HG02840 (cell line): Measurements from ENCODE around the gene OR51D1.

Source experiments
- ATAC-seq: cut with Tn5 transposase; IDR thresholded peaks from one replicate; pipeline ENCODE4 v1.9.1; 2021; ENCODE audit warnings: mild to moderate bottlenecking, moderate library complexity, moderate number of reproducible peaks; ENCODE audit not compliant: unreplicated experiment, low FRiP score

OR51D1 gene, protein sequence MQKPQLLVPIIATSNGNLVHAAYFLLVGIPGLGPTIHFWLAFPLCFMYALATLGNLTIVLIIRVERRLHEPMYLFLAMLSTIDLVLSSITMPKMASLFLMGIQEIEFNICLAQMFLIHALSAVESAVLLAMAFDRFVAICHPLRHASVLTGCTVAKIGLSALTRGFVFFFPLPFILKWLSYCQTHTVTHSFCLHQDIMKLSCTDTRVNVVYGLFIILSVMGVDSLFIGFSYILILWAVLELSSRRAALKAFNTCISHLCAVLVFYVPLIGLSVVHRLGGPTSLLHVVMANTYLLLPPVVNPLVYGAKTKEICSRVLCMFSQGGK

DNA sequence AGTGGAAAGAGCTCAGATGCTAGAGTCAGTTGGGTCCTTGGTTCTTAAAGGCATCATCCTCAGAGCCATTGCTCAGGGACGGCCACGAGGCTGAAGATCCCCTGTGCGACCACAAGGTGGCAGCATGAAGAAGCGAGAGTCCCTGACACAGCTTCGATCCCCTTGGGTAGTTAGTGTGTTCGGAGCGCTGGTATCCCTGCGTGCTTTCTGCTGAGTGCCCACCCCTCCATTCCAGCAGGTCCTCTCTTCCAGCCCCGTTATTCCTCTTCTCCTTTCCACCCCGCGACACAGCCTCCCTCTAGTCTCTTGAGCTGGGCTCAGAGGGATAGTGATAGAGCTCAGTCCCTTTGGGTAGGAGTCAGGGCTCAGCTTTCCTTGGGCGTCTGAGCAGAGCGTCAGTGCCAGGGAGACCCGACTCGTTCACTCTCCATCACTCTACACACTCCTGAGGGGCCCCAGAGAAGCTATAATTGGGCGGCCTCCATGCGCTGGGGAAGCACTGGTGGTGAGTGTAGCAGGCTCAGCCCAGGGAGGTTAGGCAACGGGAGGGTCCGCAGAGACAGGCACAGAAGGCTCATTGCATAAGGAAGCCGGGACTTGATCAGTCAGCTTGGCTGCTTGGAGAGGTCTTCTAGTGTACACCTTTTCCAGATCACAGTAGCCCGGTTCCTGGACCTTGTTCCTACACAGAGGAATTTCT is at the start of gene OR51D1:
Gene OR51D1, plus strand, starts transcription at position 516 of the 700 bp plus-strand sequence. CDS start 2,314 bp downstream, outside the sequence.
- ATAC-seq: no peak

DNA sequence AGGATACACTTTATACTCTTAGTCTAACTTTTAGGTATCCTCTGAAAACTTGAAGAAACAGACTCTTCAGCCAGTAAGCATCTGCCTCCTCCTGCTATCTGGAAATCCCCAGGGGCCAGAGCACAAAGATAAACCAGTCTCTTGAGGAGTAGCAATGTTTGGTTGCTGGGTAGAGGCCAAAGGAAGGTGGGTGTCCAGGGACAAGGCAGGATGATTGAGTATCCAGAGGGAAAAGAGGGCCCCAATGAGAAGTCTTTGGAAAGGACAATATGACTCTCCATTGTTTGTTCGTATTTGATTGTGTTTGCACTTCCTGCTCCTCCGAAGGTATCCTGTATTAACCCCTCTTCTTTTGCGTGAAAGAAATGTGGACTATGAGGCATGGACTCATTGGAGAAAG is 48.3 kb upstream of the OR51D1 start:
- no peak for ATAC-seq

DNA sequence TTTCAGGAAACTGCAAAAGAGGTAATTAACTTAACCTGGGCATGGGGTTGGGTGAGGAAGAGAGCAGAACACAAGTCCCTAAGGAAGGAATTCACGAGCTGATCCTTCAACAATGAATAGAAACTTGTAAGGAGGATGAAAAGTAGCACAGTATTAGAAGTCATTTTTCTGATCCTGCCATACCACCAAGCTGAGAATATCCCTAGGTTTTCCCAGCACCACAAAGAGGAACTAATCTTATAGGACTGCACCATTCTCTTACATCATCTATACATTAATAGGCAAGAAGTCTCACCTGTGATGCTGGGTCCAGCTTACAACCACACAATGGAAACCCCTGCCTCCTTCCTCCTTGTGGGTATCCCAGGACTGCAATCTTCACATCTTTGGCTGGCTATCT is 43.5 kb upstream of the OR51D1 start, which contains the start of gene OR52I1:
Gene OR52I1, plus strand, starts transcription at position 301 of the 400 bp plus-strand sequence. Its CDS starts 0 bp downstream, at position 301.
- no peak for ATAC-seq

DNA sequence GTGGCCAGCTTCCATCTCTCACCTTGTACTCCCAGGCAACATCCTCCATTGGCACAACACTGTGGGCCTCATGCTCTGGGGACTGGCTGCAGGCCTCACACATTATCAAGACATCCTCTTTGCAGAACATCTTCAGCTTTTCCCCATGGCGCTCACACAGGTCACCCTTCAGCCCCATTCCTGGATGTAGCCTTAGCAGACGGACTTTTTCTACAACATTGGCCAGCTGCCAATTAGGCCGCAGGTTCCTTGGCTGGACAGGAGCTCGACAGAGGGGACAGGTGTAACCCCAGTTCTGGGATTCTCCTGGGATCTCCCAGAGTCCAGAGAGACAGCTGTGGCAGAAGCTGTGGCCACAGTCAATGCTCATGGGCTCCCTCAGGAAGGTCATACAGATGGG is 32.2 kb upstream of the OR51D1 start:
- ATAC-seq: no peak

DNA sequence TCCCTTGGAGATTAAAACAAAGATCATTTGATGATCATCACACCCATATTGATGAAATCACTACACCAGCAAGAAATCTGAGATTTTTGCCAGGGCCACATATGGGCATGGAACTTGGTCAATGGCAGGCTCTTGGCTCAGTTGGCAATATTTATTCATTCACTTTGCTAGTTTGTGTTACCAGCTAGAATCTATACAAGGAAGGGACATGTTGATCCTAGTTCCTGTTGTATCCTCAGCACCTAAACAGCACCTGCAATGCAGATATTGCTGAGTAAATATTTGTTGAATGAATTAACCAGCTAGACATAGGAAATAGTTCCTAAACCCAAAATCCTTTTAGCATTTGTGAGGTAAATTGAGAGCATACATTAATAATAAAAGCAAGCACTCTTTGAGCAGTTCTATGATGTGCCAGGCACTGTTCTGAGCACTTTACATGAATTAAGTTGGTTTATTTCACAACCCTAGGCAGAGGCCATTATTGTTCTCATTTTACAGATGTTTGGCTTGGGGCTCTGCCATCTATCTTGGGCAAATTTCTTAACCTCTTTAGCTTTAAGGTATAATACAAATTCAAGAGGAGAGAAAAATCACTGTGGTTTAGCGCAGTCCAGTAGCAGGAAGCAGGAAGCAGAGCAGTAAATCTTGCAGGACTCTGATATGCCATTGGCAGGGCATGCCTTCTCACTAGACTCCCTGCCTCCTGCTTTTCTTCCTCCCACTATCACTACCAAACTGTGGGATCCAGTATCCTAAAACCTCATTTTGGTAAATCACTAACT is 30.9 kb upstream of the OR51D1 start:
- ATAC-seq: no peak

DNA sequence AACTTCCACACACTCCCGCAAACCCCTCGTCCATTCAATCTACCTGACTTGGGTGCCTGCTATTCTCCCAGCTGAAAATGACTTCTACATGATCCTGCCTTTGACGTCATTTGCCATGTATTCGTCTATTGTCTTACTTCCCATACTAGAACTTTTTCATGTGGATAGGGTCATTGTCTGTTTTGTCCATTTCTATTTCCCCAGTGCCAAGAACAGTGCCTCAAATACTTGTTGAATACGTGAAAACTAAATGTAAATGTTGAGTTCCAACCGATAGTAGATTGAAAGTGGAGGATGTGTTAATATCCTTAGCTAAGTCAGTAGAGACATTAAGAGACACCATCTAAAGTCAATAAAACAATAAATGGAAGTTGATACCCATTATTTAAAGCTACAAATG is 30.2 kb upstream of the OR51D1 start:
- no peak for ATAC-seq

DNA sequence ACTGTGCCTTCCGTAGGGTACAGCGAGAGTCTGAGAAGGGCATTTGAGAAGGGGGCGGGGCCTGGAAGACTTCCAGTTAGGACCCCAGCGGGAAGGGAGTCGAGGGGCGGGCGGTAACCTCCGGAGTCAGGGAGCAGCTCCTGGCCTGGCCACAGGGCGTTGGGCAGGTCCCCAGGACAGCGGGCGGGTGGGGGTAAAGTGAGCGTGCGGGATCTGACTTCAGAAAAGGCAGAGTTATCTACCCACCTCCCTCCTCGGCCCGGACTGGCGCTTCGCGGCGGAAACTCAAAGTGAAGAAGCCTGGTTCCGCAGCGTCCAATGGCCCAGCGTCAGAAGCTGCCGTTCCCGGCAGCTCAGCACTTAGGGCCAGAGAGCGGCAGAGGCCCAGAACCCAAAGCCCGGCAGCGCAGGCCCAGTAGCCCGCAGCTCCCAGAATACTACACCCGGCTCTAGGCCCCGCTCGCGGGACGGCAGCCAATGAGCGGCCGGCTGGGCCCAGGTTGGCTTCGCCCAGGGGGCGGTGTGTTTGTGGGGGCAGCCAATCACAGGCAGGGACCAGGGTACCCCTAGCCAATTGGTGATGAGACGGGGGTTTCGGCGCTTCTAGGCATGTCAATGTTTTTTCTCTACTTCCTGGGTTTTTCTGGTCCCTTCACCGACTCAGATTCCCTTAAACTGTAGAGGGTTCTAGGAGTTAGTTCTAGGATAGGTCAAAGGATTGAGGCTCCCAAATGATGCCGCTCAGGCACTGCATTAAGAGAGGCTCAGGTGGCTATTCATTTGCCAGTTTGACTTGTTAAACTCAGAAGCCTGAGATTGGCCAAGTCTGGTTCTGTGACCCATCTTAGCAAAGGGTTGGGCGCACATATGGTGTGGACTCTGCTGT is 29.3 kb upstream of the OR51D1 start, which contains the start of gene TRIM68:
Gene TRIM68, minus strand, starts transcription at position 451 of the 886 bp plus-strand sequence. CDS start 2,727 bp downstream, outside the sequence.
- peak; percentile 100 for ATAC-seq

DNA sequence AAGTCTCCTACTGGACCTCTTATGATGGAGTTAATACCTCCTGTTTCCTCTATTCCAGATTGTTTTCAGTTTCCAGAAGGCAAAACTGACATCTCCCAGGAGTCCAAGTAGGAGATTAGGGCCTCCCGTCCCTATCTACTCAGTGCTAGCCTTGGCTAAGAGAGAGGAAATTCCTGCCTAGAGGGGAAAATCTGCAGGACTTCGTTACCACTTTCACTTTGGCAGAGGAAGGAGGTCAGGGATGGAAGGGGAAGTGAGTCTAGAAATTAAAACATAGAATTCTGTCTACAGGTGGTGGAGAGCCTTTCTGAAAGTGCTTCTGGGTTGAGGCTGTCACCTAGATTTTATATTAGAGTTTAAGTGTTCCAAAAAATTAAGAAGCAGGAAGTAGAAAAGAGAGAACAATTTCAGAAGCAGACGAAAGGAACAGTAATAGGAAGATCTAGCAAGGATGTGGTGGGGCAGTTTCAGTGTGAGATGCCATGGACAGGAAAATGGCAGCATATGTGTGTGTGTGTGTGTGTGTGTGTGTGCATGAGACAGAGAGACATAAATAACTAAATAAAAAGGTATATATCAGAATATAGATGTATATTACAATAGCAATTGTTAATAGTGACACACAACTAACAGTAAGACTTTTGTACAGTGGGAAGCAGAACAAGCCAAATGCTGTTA is 26.9 kb upstream of the OR51D1 start:
- no peak for ATAC-seq

DNA sequence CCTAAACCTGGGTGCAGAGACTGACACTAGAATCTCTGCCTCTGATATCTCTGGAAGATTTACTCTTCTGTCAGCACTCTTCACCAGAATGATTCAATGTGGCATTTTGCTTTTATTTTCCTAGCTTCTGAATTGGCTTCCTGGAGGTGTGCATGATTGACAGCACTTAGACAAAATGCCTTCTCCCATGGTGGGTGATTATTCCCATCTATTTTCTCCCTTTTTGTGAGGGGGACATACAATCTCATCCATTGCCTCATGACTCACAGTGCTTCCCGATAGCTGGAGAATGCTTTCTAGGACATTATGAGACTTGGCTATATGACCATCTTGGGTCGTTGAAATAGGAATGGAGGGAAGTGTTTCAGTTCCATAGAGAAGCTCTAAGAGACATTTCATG is 25.3 kb upstream of the OR51D1 start:
- ATAC-seq: no peak

DNA sequence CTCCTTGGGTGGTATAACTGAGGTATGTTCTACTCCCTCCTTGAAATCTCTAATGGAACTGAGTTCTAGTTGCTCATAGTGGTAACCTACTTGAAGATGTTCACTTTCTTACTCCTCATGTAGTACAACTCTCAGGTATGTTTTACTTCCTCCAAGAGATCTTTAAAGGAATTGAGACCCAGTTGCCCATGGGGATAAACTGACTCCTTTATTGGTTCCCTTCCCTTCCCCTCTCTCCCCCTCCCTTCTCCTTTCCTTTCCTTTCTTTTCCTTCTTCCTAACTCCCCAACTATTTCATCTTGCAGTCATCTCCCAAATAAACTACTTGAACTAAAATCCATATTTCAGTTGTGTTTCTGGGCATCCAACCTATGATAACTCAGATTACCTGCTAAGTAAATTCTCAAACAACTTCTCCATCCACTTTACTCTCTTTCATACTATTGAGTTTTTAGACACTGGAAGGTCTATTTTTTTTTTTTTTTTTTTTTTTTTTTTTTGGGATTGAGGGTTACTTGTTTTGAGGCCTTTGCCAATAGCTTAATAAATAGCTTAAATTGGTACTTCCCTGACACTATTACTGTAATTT is 21.3 kb upstream of the OR51D1 start:
- ATAC-seq: no peak

DNA sequence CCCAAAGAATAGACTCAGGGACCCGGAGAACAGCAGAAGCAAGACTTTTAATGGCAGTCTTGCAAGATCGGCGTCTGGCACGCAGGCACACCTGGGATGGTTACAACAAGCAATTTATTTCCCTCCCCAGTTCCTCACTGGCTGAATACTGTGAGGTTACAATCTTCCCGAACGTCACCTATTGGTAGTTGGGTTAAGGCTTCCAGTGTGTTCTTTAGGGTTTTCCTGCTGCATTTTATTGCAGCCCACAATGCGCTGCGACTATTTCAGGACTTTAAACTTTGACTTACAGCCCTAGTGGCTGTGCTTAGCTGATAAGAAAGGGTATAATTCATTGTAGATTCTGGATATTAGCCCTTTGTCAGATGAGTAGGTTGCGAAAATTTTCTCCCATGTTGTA is 17.8 kb upstream of the OR51D1 start:
- no peak for ATAC-seq

DNA sequence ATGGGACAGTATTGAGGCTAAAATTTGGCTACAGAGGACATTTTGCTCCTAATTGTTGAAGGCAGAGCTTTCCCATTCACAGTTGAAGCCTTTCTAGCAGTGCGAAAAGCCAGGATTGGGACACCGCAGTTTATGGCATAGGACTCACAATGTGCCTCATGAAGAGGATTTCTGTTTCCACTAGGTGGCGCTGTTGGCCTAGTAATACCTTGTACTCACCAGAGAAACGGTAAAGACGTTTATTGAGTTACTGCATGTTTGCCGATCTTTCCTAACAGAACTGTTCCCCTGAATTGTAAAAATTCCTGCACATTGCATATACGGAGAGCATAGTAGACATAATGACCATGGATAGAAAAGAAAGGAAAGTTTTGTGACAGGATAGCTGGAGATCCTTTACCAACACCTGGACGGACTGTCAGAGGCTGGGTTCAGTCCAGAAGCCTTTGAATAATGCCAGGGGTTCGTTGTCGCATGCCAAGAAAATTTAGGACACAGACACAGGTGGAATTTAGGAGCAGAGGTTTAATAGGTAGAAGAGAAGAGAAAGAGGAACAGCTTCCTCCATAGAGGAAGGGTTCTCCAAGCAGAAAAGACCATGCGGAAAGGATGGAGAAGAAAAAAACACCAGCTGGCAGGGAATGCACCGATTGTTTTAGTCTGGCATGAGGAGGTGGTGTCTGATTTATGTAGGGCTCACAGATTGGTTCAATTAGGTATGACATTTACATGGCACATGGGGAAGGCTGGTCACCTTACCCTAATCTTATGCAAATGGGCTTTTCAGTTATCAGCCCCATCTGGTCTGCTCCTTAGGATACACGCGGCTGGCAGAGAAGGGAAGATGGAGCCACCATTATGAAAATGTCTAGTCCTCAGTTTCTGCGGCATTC is 10.8 kb upstream of the OR51D1 start:
- no peak for ATAC-seq

DNA sequence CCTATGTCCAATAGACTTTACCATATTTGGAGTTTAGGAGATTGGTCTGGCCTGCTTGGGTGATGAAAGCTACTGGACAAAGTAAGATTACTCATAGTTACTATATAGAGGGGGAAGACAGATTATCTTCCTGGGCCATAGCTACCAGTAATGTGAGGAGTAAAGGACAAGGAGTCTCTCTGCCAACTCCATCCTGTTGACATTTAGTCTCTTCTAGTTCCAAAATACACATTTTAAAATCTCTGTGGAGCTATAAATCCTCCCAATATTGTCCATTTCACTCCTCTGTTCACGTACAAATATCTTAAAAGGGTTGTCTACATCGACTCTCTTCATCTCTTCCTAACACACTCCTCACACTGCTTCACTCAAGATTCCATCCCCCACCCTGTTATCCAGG is 1.1 kb upstream of the OR51D1 start:
- no peak for ATAC-seq

DNA sequence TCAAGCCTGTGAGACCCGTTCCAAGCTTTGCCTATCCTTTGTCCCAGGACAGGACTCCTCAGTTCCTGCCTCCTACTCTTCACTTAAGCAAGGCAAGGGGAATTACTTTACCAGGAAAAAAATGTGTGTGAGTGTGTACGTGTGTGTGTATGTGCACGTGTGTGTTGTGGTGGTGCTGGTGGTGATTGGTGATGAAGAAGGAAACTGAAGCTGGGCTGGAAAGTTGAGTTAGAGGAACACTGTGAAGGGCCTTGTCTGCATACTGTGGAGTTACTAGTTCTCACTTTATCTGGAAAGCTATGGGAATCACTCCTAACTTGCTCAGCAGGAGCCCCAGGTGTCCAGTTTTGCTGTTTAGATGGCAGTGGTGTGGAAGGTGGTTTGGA is 378 bp downstream of the OR51D1 start:
- ATAC-seq: no peak

DNA sequence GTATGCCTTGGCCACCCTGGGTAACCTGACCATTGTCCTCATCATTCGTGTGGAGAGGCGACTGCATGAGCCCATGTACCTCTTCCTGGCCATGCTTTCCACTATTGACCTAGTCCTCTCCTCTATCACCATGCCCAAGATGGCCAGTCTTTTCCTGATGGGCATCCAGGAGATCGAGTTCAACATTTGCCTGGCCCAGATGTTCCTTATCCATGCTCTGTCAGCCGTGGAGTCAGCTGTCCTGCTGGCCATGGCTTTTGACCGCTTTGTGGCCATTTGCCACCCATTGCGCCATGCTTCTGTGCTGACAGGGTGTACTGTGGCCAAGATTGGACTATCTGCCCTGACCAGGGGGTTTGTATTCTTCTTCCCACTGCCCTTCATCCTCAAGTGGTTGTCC is 2.7 kb downstream of the OR51D1 start:
- no peak for ATAC-seq

DNA sequence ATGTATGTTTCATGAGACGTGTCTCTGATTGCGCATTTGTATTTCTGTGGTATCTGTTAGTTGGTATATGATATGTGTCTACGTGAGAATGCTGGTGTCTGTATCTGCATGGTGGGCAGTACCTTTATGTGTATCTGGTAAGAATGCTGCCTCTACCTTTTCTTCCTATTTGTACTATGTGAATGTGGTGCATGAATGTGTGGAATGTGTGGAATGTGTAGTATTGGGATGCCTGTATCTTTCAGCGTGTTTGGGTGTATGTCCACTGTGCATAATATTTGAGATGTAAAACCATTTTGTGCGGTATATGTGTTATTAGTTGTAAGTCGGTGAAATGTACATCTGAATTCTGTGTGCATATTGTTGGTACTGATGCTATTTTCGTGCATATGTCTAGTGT is 4.2 kb downstream of the OR51D1 start:
- no peak for ATAC-seq

DNA sequence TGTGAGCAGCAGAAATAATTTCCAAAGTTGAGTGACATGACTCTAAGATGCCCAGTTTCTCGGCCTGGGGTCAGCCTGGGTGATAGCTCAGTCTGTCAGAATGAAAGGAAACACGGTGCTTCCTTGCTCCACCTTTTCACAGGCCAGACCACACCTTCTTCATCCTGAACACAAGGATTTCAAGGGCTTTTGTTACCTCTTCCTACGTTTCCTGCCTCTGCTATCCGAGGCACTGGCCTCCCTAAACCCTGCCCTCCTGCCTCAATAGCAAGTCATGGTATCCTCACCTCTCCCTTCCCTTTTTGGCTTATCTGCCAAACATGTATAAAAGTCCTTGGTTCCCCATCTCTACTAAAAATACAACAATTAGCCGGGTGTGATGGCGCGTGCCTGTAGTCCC is 4.8 kb downstream of the OR51D1 start:
- ATAC-seq: no peak

DNA sequence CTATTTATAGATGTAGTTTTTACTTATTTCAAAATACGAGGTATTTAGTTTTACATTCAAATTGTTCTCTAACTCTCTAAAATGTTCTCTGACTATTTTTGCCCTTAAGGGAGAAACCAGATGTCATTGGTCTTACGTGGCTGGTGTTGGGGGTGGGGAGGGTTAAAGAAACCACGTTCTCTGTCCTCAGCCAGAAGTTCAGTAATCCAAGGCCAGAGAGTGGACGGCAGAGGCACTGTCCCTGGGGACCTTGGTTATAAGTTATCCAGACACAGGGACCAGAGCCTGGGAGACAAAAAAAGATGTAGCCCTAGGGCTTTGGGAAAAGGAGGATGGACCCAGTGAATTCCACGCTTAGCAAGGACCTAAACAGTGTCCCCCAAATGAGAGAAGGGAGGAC is 5.8 kb downstream of the OR51D1 start:
- ATAC-seq: no peak
